NCI-H2171 (cell line): ENCODE results near the gene TEX29.

Source experiments
- DNase-seq: peaks from one replicate; lab custom pipeline; 2025; lab: John Stamatoyannopoulos, UW

TEX29 gene

DNA sequence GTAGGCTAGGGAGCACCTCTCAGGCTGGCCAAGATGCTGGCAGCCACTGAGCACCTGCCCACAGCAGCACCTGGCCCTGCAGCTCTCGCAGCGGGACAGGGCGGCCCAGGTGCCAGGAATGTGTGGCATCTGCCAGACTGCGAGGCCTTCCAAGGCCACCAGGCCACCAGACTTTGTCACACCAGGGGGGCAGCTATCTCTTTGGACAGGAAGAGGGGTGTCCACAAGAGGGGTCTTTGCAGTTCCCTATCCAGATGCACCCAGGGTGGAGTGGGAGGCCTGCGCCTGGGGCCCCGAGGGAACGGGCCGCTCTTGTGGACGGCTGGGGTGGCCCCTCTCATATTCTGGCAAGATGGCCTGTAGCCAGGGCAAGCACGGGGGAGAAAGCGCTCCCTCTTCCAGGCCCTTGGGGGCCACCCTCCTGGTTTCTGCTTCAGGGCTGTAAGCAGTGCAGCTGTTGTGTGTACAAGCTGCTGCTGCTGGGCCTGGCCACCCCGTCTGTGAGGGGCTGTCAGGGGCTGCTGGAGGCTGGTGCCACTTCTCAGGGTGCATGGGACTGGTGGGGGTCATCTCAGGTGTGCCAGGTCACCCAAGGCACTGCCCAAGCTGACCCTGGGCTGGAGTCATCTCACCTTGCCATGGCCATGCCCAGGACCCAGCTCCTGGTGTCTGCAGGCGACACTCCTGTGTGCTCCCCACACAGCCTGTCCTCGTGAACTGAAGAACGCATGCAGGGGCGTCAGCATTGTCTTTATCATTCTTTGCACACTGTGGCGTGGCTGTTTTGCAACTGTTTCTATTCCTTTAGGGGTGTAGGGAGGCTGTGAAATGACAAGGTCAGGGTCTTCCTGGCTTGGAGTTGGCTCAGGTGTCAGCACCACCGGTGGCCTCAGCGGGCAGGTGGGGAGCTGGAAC is 1.8 kb downstream of the TEX29 start:
- no peak for DNase-seq

DNA sequence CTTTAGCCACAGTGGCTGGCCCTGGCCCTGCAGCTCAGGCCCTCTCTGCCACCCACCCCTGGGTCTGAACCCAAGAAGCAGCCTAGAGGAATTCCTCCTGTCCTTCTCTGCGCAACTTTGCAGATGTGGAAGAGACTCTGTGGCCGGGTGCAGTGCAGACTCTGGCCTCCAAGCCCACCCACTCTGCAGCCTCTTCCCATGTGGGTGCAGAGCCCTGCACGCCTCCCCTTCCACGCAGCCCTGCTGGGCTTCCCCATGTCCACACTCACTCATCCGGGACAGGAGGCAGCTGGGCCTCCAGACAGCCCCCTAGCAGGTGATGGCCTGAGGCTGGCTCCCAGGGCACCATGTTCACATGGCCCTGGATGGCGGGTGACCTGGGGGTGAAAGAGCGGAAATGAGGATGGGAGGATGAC is 2.5 kb downstream of the TEX29 start:
- no peak for DNase-seq

DNA sequence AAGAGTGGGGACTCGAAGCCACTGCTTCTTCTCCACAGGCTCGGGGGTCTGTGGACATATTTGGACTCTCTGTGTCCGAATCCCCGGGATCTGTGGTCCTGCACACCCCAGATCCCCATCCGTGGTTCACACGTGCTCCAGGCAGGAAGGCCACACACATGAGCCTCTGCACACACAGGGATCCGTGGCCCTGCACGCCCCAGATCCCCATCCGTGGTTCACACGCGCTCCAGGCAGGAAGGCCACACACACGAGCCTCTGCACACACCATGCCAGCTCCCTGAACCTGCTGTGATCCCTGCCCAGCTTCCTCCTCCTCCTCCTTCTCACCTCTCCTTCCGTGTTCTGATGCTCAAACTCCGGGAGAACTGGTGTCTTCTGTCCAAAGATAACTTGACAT is 3.1 kb downstream of the TEX29 start:
- no peak for DNase-seq

DNA sequence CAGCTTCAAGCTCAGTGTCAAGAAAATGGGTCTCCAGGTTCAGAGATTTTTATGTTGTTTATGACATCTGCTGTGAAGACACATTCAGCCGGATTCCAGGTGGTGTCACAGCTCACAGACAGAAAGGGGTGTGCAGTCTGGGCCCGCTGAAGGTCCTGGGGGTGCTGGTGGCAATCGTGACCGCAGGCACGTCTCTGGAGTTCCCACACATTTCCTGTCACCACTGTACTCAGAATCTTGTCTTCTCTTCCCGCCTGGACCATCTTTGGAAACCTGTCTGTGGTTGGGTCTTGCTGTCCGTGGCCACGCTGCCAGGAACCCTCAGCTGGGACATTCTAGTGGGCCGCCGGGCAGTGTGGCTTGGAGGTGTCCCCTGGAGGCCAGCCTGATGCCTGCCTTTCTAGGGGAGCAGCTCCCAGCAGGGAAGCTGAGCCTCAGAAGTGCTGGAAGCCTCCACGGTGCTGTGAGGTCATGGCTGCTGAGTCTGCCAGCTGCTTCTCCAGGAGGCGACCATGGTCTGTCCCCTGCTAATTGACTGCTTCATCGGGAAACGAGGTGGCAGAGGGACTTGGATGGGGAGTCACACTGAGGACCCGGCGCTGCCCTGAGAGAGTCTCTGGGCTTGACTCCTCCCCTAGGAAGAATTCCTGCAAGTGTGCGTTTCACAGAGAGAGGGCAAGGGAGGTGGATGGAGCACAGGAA is 3.7 kb downstream of the TEX29 start:
- no peak for DNase-seq

DNA sequence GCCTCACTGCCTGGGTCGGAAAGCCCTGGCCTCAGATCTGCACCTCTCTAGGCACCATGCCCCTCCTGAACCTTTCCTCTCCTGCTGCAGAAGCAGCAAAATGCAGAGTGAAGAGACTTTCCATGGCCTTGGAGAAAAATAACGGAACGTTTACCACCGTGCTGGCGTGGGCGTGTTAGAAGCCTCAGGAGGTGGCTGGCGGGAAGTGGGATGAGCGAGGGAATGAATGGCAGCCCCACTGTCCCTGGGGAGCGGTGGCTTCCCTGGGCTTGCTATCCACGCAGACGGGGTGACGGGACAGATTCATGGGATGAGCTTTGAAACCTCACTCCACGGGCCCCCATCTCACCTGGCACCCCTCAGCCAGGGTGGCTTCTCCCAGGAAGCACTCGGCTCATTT is 4.3 kb downstream of the TEX29 start:
- DNase-seq = no peak

DNA sequence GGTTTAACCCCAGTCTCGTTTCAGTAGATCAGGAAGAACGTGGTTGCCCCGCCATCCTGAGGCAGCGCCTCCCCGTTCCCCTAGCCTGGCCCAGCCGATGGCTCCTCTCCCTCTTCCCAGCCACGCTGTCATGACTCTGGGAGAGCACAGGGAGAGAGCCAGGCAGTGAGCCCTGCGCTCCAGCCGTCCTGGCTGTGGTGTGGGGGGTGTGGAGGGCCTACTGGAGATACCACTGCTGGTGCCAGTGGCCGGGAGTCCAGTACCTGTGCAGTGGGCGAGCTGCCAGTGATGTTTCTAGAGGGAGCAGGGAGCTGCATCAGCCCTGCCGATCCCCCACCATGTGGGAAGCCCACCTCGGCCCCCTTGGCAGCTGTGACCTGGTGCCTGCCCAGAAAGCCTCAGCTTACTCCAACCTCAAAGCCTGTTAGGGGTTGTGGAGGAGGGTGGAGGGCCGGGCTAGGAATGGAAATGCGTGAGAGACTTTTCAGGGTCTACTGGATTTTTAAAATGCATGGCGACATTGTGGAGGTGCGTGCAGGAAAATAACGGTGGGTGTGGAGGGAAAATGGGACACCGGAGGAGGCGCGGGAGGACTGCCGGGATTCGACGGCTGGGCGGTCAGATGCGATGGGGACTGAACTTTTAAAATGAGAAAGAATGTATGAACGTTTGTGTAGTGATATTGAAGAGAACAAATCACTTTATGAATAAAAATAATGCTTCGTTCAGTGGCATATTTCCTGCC is 4.9 kb downstream of the TEX29 start:
- no peak for DNase-seq

DNA sequence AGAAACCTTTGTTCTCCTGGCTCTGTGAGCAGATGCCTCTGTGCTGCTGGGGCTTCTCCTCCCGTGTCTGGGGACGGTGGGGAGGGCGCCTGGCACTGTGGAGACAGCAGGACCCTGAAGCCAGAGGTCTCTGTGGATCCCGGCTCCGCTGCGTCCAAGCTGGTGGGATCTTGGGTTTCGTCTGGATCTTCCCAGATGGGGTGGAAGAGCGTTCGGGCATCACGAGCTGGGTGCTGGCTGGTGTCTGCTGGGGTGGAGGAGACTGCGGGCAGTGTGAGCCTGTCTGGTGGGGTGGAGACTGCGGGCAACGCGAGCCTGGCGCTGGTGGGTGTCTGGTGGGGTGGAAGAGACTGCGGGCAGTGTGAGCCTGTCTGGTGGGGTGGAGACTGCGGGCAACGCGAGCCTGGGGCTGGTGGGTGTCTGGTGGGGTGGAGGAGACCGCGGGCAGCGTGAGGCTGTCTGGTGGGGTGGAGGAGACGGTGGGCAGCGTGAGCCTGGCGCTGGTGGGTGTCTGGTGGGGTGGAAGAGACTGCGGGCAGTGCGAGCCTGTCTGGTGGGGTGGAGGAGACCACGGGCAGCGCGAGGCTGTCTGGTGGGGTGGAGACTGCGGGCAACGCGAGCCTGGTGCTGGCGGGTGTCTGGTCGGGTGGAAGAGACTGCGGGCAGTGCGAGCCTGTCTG is 5.6 kb downstream of the TEX29 start:
- DNase-seq = no peak

DNA sequence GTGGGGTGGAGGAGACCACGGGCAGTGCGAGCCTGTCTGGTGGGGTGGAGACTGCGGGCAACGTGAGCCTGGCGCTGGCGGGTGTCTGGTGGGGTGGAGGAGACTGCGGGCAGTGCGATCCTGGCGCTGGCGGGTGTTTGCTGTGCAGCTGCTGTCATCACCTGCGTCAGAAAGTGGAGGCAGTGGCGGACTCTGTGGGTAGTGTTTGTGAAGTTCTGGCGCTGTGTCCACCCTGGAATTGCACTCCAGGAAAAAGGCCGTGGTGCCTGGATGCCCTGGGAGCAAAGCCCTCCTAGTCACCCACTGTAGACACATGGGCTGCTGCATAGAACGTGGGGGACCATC is 6.2 kb downstream of the TEX29 start:
- DNase-seq = no peak

DNA sequence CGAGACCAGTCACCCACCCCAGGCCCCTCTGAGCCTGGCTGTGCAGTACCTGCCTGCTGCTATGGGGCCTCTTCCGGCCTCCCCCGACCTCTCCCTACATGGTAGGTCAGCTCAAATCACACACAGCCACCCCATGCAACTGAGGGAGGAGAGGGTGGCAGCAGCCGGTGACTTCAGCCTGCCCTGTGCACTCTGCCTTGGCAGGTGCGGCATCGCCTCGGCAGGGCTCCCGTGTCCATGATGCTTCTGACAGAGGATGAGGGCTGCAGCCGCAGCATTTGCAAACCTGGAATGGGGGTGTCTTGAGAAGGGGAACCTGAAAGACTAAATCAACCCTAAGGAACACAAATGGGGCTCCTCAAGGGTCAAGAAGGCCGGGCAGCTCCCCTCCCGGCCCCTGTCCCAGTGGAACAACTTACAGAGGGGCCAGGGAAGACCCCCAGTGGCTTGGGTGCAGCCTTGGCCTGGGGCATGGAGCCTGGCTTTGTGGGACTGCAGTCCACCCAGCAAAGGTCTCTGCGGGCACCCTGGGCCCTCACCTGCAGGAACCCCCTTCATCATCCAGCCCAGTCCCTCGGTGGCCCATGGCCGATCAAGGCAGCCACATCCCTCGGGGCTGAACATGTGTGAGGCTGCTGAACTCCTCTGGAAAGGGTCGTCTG is 6.7 kb downstream of the TEX29 start:
- DNase-seq = no peak

DNA sequence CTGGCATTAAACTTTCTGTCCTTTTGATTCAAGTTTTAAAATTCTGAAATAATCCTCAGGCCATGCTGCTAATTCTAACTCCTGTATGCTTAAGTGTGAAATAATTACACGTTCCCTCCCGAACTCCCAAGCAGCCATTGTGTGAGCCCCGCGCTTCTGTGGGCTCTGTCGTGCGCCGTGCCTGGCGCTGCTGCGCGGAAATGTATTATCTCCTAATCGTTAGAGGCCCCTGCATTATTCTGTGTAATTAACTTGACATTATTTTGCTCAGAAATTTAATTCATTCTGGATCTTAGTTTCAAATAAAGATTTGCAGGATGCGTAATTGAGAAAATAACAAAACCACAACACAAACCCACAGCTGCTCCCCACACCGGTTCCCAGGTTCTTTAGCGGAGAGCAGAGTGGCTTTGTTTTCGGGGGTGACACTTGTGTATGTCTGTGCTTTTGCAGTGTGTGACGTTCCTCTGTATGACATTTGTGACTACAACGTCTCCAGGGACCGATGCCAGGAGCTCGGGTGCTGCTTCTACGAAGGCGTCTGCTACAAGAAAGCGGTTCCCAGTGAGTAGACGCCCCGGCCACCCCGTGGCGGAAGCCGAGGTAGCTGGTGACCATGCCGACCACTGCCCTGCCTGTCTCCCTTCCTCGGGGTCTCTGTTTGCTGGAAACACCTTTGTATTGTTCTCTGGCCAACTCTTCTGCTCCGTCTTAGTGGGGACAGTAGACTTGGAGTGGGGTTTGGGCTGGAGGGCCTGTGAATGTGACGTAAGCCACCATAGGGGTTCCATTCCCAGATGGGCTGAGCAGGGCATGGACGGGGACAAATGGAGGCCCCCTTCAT is 7.5 kb downstream of the TEX29 start:
- DNase-seq = no peak

DNA sequence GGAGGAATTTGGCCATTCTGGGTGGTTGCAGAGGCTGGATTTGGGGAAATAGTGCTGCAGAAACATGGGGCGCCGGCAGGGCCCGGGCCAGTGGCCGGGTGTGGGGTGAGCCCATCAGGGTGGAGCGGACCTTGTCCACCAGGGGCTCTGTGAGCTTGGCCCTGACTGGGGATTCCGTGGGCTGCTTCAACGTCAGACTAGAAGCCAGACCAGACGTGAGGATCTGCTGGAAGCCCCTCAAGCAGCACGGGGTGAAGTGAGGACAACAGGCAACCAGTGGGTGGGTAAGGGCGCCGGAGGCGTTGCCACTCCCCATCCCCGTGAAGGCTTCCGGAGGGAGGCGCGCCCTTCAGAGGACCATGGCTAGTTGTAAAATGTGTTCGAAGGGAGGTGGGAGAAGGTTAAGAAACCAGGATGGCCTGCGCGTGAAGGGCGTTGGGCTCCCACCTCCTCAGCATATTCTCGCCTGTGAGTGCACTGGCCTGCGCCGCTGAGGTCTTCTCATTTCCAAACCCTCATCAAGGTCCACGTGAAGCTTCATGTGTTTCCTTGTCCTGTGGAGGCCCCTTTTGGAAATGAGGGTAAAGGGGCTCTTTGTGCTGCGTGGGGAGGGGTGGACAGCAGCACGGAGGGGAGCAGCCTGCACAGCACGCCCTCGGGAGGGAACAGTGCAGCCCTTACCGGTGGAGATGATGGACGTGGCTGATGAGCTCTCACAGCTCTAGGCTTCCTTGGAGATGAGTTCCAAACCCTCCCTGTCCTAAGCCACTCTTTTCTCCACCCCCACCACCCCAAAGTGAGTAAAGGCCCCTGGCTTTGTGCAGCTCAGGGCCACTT is 8.3 kb downstream of the TEX29 start:
- DNase-seq = no peak

DNA sequence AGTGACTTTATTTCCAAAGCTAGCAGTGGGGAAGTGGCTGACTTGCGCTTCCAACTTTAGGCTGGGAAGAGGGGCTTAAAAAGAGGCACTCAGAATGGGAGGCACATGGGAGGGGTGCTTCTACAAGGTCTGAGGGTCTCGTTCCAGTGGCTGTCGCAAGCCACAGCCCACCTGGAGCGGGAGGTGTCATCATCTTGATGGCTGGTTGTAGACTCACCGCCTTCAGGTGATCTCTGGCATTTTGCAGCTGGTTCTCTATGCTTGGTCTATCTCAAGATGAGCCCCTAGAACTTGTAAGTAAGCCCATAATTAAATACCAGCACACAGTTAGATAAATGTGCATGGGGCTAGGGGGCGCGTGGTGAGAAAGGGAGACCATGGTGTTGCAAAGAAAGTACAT is 9.2 kb downstream of the TEX29 start:
- DNase-seq = no peak

DNA sequence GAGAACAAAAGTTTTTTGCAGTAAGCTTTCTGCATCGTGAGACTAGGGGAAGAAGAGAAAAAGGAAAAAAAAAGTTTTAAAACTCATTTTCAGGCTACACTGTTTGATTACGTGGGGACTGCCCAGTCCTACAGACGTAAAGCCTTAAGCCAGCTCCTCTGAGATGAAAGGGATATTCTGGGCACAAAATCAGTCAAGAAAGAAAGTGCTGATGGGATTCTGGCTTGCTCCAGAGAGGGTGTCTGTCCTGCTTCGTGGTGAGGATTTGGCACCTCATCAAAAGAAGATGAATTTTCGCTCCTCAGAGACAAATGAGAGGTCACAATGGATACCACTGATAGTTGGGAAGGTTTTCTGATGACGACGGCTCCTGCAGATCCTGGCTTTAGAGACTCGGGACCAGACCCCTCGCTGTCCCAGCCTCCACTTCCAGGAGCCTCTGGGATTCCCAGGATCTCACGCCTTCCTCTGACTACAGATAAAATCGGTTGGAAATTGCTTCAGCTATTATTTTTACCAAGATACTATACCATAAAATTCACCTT is 9.7 kb downstream of the TEX29 start:
- no peak for DNase-seq

DNA sequence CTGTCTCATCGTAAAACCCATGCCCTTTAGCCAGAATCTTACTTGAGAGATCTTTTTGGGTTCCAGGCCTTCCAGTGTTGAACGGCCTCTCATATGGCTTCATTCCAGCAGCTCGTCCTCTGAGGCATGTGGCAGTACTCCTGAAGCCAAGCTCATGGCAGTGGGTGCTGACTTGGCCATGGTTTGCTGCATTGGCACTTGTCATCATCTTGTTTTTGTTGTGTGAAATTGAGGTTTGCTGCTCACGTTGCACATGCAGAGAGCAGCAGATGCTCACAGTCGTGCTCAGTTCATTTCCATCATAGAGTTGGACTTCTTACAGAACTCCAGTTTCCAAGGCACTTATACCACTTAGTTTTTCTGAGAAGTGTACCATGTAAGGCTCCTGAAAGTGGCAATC is 14.9 kb downstream of the TEX29 start:
- no peak for DNase-seq

DNA sequence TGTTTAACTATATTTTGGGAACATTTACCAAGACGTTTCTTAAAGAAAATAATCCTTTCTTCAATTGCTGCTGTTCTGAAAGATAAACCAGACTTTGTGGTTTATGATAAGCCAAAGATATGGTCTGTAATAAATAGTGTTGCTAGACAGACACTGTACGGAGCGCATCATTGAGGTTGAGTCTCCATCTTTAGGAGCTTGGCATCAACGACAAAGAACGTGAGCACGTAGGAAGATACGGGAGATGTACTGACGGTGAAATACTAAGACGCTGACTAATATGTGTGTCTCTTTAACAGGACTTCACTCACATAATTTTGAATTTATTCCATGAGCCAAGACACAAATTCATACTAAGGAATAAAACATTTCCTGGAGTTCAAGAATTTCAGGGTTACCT is 16.2 kb downstream of the TEX29 start:
- DNase-seq = no peak

DNA sequence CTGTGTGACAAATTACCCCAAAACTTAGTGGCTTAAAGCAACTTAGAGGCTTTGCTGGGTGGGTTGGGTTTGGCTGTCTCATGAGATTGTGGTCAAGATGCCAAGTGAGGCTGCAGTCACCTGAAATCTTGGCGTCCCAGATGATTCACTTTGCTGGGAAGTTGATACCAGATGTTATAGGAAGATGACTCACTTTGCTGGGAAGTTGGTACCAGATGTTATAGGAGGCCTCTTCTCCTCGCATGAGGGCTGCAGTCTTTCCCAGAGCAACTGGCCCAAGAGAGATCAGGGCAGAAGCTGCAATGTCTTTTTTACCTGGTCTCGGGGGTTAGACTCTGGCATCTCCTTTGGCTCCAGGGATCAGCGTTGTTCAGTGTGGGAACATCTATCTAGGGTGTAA is 16.8 kb downstream of the TEX29 start:
- no peak for DNase-seq

DNA sequence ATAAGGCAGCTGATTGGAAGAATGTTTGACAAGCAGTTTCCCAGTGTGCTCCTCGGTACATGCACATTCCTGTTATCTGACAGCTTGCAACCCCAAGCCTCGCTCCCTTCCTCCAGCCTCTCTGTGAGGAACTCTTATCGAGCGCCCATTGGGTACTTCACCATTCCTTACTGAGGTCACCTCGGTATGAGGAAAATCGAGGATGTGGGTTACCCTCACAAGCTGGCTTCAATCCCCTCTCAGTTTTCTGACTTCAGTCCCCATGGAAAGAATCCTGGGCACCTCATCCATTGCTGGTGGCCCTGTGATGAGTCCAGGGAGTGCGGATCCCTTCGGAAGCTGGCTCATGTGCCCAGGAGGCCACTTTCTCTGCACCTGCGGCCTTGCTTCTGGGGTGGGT is 17.3 kb downstream of the TEX29 start:
- DNase-seq = no peak

DNA sequence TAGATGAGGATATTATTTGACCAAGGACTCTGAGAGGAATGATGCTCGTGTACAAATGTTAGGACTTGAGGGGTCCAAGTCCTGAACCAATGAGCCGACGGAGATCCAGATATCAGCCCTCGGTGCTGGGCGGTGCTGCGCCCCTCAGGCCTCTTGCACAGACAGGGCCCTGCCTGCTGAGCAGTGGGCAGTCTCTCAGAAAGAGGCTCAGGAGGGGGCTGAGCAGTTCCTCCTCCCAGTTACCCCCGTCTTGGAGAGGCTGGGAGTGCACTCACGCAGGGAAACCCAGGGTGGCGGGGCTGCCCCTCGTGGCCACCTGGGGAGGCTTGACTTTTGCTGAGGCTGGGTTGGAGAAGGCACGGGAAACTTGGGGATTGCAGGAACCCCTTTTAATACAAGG is 18.4 kb downstream of the TEX29 start:
- DNase-seq = no peak

DNA sequence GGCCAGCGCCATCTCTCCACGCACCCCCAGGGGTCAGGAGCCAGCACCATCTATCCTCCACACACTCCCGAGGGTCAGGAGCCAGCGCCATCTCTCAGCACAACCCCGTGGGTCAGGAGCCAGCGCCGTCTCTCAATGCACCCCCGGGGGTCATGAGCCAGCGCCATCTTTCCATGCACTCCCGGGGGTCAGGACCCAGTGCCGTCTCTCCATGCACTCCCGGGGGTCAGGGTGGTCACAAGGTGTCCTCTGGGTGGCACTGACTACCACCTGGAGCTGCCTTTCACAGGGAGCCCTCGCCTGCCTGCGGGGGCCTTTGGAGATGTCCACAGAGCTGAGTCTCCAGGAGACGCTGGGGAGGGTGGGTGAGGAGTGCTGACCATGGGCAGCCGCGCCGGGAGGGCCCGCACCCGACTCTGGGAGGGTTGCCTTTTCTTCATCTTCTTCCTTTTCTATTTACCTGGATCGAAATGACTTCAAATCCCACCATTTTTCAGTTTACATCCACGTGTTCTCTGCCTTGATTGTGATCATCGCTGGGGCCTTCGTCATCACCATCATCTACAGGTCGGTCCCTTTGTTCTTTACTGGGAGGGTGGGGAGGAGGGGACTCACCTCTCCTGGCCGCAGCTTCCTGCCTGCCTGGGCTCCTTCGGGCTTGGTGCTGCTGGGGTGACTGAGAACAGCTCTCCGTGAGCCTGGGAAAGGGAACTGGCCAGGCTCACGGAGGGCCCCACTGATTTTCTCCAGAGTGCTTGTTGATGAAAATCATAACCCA is 19.1 kb downstream of the TEX29 start:
- no peak for DNase-seq
